Measurements from ENCODE around the gene GTPBP3.
"Not testable (repeated sequence)": the region's sequence is repeated elsewhere in the genome, so short reads cannot be mapped to it uniquely, and the experiment has no call there.

The GTPBP3 gene

GRCh38 chr19:17341845-17342244, 4.5 kb downstream of the GTPBP3 start:
- DNase-seq (ENCODE audit: low spot score) = no peak

GRCh38 chr19:17346109-17346671, 8.8 kb downstream of the GTPBP3 start:
- DNase-seq (ENCODE audit: low spot score) = peak; percentile 63

- no peak for DNase-seq (ENCODE audit: low spot score)
Observed at GRCh38 chr19:17347361-17347760, 10.0 kb downstream of the GTPBP3 start.

- DNase-seq (ENCODE audit: low spot score) = no peak
Observed at GRCh38 chr19:17347877-17348276, 10.5 kb downstream of the GTPBP3 start.

- DNase-seq (ENCODE audit: low spot score) = no peak
Observed at GRCh38 chr19:17348700-17349099, 11.3 kb downstream of the GTPBP3 start.

- DNase-seq (ENCODE audit: low spot score) = no peak
Observed at GRCh38 chr19:17351815-17352435, 14.6 kb downstream of the GTPBP3 start.

- DNase-seq (ENCODE audit: low spot score) = no peak
Observed at GRCh38 chr19:17352608-17353280, 15.4 kb downstream of the GTPBP3 start.

- no peak for DNase-seq (ENCODE audit: low spot score)
Observed at GRCh38 chr19:17353386-17353785, 16.0 kb downstream of the GTPBP3 start.

GRCh38 chr19:17357078-17357666, 19.8 kb downstream of the GTPBP3 start:
- DNase-seq (ENCODE audit: low spot score) = no peak

GRCh38 chr19:17357724-17358123, 20.4 kb downstream of the GTPBP3 start:
- no peak for DNase-seq (ENCODE audit: low spot score)

- DNase-seq (ENCODE audit: low spot score) = no peak
Observed at GRCh38 chr19:17358395-17358794, 21.0 kb downstream of the GTPBP3 start.

- no peak for DNase-seq (ENCODE audit: low spot score)
Observed at GRCh38 chr19:17359905-17360800, 22.8 kb downstream of the GTPBP3 start.

GRCh38 chr19:17363852-17364605, 26.7 kb downstream of the GTPBP3 start:
- DNase-seq (ENCODE audit: low spot score) = not testable (repeated sequence)

GRCh38 chr19:17365361-17365760, 28.0 kb downstream of the GTPBP3 start:
- DNase-seq (ENCODE audit: low spot score) = no peak

GRCh38 chr19:17370026-17370587, 32.8 kb downstream of the GTPBP3 start:
- DNase-seq (ENCODE audit: low spot score) = no peak

GRCh38 chr19:17376935-17377600, 39.7 kb downstream of the GTPBP3 start, which contains the start of gene PLVAP:
TSS of gene PLVAP (minus strand) at chr19:17377342. CDS start at chr19:17377288, 54 bp downstream.
- DNase-seq (ENCODE audit: low spot score) = no peak

GRCh38 chr19:17378271-17378670, 40.9 kb downstream of the GTPBP3 start:
- no peak for DNase-seq (ENCODE audit: low spot score)

GRCh38 chr19:17379221-17379631, 41.9 kb downstream of the GTPBP3 start:
- DNase-seq (ENCODE audit: low spot score) = no peak

- DNase-seq (ENCODE audit: low spot score) = no peak
Observed at GRCh38 chr19:17380426-17381138, 43.2 kb downstream of the GTPBP3 start.

All from cerebellar cortex (tissue), 1 donor.